ENCODE data around the gene GRB14. TPM values are rescaled to one million over a fixed set of nuclear protein-coding genes. Genes with fewer than 3 reads are reported as not detected.

The GRB14 gene
- total RNA-seq, result 19.1 TPM

DNA sequence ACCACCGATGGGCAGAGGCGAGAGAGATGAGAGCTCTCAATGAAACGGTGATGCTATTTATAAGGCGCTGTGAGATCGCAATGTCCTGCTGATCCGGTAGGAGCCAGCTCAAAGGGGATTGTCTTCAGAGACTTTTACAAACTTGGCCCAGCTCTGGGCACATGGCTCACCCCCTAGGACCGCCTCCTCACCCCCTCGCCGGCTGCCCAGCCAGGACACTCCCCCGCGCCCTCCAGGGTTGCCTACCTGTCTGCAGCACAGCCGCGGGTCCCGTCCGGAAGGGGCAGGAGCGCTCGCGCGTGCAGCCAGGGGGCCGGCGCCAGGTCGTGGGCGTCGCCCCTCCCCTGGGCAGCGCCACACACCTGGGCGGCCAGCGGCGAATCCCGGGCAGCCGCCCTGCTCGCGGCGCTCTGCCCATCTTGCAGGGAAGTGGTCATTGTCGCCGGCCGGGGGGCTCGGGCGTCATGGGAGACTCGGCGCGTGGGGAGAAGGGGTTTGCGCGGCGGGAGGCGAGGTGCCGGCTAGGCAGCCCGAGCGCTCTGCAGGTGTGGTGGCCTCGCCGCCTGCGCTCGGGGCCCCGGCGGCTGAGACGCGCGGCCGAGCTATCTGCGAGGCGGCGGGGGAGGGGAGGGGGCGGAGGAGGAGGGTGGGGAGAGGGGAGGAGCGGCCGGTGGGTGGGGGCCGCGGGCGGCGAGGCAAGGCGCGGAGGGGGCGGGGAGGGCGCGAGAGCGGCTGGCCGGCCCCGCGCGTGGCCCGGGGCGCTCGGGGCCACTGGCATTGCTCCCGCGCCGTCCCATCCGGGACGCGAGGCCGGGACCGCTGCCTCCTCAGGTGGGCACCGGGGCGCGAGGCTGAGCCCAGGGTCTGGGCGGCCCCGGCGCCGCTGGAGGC lies at the start of gene GRB14:
Gene GRB14, minus strand, starts transcription at position 610 of the 891 bp plus-strand sequence. Its CDS starts 173 bp downstream, at position 437.

Other genes starting within 250 kb of the GRB14 start
- 13.8 TPM for gene COBLL1, start 220.3 kb upstream of the GRB14 start, total RNA-seq